Measurements from ENCODE around the gene SHISA8.

Gene SHISA8

DNA sequence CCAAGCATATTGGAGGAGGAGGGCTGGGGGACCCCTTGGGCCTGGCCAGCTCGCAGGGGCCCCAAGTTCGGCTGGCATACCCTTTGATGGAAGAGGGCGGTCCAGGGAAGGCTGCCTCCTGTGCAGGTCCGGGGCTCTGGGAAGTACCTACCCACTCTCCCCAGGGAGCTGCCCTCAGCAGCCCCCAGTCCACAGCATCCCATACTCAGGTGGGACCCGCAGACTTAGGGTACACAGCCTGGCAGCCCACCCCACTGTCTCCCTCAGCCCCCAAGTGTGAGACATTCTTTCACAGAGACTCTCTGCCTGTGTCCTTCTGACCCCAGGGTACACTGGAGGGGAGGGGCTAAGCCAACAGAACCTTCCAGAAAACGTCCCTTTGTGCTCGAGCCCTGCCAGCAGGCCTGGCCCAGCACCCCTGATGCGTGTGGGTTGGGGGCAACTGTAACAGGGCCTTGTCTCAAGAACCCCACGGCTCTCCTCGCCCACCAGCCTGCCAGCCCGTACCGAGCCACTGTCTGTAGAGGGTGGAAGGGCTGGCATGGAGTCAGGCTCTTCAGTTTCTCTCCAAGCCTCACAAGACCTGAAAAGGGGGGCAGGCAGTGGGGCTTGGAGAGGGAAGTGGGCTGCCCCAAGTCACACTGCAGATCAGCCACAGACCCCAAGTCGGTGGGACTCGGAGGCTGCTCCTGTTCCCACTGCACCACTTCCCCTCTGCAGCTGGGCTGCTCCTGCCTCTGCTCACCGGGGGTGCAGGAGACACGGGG, 18.7 kb upstream of the SHISA8 start:
- no peak for DNase-seq (ENCODE audit: low spot score)

DNA sequence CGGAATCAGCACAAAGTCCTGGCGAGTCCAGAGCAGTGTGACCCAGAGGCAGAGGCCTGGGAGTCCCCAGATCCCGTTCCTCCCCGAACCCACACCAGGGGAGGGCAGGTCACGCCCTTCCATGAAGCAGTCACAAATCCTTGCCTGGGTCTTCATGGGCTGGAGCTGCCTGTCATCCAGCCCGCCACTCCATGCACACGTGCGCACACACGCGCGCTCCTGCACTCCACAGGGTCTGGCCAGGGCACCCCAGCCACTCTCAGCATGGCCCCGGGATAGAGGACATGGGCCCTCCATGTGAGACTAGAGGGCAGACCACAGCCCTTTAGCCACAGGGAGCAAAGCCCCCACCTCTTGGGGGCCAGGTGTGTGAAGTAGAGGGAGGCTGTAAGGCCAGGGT, 17.5 kb upstream of the SHISA8 start:
- no peak for DNase-seq (ENCODE audit: low spot score)

DNA sequence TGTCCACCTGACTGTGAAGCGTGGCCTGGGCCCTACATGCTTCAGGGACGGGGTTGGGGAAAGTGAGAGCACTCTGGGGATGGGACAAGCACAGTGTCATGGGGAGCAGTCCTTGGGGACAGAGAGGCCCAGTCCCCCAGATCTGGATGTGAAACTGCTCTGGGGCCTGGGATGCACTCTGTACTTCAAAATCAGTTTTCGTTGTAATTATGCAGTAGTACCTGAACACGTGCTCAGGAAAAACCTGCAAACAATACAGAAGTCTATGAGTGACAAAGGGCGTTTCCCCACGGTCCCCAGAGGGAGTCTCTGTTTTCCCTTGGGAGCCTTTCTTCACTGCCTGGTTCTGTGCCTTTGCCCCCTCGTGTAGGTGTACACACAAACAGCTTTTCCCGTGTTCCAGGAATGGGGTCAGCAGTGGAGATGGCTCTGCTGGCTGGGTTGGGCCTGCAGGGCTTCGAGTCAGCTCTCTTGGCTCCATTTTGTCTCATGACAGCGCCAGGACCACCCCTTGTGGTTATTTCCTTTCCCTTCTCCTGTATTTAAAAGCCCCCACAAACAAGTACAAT, 16.9 kb upstream of the SHISA8 start:
- DNase-seq (ENCODE audit: low spot score), result no peak

DNA sequence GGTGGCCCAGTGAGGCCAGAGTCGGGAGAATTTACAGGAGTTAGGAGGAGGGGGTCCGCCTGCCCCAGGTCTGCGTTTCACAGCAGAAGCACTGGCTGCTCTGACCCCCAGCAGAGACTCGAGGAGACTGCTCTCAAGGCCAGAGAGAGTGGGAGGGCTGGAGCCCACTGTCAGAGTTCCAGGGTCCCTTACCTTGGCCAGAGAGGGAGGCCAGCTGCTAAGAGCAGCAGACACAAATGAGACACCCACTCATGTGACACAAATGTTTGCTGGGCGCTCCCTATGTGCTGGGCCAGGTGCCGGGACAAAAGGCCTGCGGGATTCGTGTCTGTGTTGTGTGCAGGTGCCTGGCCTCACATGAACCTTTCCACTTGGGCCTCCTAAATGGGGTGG, 14.5 kb upstream of the SHISA8 start:
- DNase-seq (ENCODE audit: low spot score), result no peak

DNA sequence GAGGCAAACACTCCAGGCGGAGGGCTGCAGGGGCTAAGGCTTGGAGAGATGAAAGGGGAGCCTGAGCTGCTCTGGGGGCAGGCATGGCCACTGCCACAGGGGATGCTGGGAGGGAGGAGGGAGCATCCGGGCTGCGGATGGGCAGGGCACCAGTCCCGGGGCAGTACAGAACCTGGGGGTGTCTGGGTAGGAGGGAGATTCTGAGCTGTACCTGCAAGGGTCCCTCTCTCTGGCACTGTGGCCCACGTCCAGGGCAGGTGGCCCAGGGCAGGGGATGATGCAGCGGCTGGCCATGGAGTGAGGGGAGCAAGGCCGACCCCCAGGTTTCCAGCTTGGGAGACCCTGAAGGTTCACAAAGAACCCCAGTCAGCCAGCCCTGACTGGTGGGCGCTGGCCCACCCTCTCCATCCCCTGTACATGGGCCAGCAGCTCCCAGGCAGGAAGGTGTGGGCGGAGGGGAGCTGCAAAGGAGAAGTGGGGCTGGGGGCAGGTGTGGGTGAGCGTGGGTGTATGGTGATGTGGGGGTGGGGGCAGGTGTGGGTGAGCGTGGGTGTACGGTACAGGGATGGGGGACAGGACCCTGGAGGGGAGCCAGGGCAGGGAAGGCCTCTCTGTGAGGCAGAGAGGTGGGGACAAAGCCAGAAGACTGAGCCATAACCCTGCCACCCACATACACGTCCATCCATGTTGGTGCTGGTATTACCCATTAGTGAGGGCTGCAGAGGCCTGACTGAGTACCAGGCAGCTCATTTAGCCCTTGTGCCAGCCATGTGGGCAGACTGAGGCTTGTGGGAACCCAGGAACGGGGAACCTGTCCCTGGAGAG, 13.9 kb upstream of the SHISA8 start:
- DNase-seq (ENCODE audit: low spot score), result no peak

DNA sequence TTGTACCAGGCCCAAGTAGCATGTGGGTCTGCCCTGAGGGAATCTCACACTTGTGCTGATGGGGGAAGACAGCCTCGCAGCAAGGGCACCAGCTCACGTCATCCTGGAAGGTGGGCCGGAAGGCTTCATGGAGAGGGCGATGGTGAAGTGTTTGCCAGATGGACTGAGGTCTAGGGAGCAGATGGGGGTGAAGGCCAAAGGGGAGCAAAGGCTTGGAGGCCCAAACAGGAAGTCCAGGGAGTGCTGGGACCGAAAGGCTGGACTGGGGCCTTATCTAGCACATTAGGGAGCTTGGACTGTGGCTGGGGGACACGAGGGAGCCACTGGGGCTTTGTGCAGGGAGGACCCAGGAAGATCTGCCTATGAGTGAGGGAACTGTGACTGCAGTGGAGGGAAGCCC, 12.9 kb upstream of the SHISA8 start:
- no peak for DNase-seq (ENCODE audit: low spot score)

DNA sequence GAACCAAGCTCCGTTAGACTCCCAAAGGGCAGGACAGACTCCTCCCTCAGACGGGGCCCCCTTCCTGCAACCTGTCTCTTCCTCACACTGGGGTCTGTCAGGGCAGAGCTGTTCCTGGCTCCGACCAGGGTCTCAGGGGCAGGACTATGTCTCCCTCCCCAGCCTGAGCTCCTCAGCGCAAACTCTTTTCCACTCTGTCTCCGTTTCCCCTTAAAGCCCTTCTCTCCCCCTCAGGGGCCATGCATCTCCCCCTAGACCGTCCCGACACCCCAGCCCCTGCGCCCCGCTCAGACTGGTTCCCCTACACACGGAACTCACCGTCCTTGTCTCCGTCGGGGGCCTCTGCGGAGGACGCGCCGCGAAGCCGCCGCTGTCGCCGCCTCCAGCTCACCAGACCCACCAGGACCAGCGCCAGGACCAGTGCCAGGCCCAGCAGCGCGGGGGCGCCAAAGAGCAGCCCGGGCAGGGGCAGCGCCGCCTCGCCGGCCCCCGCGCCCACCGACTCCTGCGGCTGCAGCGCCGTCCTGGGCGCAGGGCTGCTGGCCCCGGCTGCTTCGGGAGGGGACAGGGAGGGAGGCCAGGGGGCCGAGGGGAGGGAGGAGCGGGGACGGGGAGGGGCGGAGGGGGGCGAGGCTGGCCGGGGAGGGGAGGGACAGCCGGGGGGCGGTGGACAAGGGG, 11.0 kb upstream of the SHISA8 start:
- DNase-seq (ENCODE audit: low spot score), result peak; percentile 40

DNA sequence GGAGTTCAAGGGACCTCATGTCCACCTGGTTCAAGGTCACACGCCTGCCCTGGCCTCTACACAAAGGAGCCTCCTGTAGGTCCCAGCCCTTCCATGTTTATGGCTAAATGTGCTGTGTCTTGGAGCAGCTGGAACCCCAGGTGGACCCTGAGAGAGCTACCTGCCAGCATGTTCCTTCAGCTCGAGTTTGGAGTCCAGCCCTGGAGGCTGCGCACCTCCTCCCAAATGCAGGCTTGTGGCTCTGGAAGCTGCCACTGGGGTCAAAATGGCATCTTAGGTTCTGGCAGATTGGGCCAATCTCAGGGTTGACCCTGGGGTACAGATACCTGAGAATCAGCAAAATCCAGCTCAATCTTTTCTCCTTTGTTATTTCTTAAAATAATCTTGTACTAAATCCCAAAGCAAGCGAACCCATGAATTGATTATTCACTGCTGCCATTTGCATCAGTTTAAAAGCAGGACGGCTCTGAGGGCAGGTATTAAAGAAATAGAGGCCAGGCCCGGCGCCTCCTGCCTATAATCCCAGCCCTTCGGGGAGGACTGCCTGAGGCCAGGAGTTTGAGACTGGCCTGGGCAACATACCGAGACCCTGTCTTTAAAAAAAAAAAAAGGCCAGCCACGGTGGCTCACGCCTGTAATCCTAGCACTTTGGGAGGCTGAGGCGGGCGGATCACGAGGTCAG, 8.9 kb upstream of the SHISA8 start:
- no peak for DNase-seq (ENCODE audit: low spot score)

DNA sequence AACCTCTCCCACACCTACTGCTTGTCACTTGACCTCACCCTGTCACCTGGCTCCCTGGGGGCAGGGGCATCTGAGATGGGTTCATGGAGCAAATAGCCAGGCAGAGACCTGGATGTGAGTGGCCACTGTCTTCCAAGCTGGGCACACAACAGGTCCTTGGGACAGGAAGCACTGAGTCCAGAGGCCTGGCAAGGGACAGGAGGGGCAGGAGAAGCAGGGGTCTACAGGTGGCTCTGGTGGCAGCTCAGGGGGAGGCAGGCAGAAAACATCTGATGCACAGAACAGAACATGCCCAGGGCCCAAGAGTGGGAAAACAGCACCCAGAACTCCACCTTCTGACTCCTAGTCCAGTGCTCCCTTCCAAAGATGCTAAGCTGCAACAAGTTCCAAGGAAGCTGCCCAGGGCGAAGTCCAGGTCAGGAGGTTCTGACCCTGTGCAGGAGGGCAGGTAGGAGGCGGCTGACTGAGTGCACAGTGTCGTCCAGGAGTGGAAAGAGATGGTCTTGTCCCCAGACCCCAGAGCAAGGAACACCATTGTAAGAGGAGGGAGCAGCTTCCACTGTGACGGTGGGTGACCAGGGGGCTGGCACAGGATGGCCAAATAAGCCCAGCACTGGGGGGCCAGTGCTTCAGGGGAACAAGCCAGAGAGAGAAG, 8.2 kb upstream of the SHISA8 start:
- no peak for DNase-seq (ENCODE audit: low spot score)

DNA sequence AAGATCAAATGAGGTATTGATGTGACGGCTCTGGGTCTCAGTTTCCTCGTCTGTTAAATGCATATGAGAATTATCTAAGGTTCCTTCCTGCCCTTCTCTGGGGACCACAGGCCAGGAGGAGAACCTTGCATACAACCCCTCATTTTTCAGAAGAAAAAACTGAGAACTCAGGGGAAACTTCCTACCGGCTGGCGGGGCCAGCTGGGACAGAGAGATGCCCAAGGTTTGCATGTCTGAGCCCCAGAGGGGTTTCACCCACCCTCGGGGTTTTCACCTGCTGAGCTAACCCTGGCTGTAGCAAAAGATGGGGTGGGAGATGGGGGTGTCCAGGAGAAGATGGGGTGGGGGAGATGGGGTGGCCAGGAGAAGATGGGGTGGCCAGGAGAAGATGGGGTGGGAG, 7.5 kb upstream of the SHISA8 start:
- DNase-seq (ENCODE audit: low spot score), result no peak

DNA sequence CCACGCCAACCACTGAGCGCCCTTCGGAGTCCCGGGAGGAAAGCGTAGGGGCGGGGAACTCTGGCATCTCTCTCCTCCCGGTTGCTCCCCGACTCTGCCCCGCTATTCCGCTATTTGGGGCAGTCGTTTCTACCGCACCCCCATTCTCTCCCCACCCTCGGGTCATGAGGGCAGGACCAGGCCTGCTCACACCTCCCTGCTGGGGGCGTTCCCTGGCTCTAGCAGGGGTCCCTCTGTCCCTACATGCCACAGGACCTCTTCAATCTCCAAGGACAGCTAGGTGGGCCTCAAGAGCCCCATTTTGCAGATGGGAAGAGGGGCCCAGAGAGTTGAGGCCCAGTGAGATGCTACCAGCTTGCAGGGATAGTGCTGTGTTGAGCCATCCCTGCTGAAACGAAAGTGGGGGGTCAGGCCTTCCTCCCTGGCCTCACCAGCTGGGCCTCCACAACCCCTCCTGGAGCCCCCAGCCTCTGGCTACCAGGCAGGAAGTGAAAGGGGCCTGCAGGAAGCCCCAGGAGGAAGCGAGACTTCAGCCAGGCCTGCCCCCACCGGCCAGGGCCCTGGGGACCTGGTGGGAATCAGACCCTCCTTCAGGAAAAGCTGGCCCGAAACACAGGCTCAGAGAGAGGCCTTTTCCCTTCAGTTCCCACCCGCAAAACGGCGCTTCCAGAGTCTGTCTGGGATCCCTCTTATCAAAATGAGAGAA, 5.5 kb upstream of the SHISA8 start:
- DNase-seq (ENCODE audit: low spot score), result no peak

DNA sequence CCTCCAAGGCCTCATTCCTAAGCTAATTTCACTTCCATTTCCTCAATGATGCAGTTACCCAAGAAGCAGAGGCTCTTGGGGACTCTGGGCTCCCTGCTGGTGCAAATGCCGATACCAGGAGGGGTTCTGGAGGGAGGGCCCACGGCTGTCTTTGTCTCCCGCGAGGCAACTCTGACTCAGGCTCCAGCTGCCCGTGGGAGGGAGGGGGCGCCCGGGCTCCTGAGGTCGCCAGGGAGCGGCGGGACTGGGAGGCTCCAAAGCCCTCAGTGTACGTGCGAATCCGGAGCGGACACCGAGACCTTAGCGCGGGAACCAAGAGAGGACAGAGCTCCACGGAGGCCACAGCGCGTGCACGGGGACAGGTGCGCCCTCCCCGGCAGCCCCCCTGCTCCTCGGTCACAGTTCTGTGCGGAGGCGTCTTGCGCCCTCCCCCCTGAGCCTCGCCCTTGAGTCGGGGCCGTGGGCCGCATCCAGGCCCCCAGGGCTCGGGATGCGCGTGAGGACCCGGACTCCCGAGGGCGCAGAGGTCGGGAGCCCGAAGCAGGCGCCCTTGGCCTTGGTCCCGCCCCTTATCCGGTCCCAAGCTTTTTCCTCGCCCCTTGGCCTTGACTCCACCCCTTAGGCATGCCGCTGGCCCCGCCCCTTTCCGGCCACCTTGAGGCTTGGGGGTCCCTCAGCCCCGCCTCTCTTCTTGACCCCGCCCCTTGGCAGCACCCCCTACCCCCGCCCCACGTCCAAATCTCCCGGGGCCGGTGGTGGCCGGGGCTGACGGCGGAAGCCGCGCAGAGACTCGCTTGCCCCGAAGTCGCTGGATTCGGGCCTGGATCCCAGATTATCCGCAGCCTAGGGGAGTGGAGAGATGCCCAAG, 4.7 kb upstream of the SHISA8 start:
- no peak for DNase-seq (ENCODE audit: low spot score)

DNA sequence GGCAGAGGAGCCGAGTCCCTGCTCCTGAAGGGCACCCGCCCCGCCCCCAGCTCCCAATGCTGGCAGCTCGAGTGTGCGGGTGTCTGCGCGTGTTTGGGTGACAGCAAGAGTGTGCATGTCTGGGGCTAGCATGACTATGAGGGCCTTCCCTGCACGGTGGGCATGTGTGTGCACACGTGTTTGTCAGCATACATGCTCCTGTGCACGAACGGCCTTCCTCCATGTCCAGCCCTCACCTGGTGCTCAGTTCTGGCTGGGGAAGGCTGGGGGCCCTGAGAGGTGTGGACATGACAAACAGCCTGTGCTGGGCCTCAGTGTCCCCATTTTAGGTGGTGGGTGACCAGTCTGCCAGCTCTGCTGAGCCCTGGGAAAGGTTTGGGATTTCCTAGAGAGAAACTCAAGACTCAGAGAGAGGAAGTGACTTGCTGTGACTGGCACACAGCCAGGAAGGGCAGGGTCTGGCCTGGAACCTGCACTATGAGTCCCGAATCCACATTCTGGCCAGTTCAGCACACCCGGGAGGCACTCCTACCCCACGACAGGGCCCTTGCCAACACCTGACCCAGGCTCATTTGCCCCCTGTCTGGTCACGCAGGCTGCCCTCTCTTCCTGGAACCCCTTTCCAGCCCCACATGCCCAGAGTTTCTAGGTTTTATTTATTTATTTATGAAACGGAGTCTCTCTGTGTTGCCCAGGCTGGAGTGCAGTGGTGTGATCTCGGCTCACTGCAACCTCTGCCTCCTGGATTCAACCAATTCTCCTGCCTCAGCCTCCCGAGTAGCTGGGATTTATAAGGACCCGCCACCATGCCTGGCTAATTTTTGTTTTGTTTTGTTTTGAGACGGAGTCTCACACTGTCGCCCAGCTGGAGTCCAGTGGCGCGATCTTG, 3.3 kb upstream of the SHISA8 start:
- DNase-seq (ENCODE audit: low spot score), result no peak

DNA sequence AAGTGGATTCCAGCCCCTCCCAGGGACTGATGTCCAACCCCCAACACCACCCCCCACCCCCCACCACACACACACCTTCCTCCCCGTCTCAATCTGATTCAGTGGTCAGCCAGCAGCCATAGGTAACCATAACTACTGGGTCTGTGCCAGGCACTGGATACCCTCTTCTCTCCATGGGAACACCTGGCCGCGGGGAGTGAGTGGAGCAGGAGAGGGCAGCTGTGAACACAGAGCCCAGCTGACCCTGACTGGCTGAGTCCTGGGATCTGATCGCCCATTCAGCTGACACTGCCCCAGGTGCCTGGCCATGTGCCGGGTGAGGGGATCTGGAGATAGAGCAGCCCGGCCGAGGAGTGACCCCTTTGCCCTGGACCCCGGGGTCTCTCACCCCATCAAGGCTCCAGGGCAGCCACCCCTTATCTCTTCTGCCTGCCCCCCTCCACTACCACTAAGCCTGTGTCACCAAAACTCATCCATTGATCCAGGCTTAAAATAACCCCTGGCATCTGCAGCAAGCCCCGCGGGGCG, 2.6 kb upstream of the SHISA8 start:
- DNase-seq (ENCODE audit: low spot score), result no peak

DNA sequence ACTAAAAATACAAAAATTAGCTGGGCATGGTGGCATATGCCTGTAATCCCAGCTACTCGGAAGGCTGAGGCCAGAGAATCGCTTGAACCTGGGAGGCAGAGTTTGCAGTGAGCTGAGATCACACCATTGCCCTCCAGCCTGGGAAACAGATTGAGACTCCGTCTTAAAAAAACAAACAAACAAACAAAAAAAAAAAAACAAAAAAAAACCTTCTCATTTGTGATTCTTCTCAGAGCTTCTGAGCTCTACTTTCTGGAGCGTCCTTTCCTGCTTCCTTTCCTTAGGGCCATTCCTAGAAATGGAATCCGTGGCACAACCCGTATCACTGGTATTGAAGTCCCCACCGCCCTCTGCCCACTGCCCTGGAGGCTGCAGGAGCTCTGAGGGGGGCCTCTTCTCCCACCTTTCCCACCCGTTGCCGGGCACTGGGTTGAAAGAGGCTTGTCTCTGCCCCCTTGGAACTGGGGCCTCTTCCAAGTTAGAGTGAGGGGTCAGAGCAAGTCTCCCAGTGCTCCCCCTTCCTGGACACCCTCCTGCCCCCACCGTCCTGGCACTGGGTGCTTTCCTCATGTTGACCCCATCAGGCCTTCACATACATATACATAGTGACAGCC, 2.0 kb upstream of the SHISA8 start:
- DNase-seq (ENCODE audit: low spot score), result no peak

DNA sequence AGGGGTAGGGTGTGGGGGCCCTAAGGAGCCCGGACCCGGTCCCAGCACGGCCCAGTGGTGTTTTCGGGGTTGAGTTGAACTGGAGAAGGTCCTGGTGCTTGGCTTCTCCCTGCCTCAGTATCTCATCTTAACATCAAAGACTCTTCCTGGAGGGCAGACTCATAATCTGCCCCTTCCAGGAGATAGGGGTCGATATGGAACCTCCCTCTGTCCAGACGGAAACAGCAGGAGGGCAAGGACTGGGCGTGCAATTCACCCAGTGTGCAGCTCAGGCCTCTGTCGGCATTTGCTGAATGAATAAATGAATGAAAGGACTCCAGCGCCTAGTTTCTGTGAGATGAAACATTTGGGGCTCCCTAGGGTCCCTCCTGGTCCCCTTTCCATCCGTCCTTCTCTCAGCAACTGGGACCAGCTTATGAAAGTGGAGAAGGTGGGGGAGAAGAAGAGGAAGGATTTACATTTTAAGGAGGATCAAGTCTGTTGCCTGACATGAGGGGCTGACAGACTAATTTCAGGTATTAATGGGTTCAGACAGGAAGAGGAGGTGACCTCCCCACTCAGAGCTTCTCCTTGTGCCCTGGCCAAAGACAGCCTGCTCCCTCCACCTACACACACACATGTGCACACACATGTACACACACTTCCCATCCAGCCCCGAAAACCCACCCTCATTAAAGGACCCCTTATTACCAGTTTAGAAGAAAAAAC, 1.1 kb upstream of the SHISA8 start:
- no peak for DNase-seq (ENCODE audit: low spot score)

DNA sequence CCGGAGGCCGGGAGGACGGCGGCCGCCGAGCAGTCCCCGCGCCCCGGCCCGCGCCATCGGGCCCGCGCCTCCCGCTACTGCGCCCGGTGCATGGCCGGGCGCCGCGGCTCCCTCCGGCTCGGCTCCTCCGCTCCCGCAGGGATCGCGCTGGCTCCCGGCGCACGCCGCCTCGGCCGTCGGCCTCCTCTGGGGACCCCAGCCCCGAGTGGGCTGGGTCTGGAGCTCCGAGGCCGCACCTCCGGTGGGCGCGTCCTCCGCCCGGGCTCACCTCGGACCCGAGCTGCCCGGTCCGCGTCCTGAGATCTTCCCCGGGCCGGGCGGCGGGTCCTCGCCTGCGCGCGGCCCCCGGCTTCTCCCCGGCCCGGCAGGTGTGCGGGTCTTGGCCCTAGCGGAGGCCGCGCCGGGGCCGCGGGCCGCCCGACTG, 251 bp downstream of the SHISA8 start:
- no peak for DNase-seq (ENCODE audit: low spot score)

Measured in SW480 (cell line).